ENCODE results near the gene PDE11A. TPM values are rescaled to one million over a fixed set of nuclear protein-coding genes. Genes with fewer than 3 reads are reported as not detected.

PDE11A gene
- total and polyA plus RNA-seq, 4 donors: 0.11 to 1.3 (median 0.25) TPM; not detected in 1

GRCh38 chr2:177666408-177666807 lies 406.2 kb downstream of the PDE11A start:
- H3K27me3 ChIP-seq (ENCODE audit: control insufficient read depth in 3 of 3, insufficient read depth in 3 of 3, low read length in 2 of 3): no peaks in the 10 kb centered on the region
- TF ChIP-seq, protein P1, sequence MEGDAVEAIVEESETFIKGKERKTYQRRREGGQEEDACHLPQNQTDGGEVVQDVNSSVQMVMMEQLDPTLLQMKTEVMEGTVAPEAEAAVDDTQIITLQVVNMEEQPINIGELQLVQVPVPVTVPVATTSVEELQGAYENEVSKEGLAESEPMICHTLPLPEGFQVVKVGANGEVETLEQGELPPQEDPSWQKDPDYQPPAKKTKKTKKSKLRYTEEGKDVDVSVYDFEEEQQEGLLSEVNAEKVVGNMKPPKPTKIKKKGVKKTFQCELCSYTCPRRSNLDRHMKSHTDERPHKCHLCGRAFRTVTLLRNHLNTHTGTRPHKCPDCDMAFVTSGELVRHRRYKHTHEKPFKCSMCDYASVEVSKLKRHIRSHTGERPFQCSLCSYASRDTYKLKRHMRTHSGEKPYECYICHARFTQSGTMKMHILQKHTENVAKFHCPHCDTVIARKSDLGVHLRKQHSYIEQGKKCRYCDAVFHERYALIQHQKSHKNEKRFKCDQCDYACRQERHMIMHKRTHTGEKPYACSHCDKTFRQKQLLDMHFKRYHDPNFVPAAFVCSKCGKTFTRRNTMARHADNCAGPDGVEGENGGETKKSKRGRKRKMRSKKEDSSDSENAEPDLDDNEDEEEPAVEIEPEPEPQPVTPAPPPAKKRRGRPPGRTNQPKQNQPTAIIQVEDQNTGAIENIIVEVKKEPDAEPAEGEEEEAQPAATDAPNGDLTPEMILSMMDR (IDR thresholded peaks at IDR 0.05; ENCODE audit: control extremely low read depth, extremely low read depth): no peak
- no peak for DNase-seq
- H3K4me3 ChIP-seq: no peak overlapping the region
- peaks cover 0 to 5% (median 0%) of the 10 kb centered on the region in 5 donors for H3K4me1 ChIP-seq (ENCODE audit: control insufficient read depth in 5 of 5, insufficient read depth in 5 of 5, low read length in 5 of 5)
- H3K9ac ChIP-seq (ENCODE audit: insufficient read depth in 1 of 2, low read length in 2 of 2): no peak overlapping the region
- H3K36me3 ChIP-seq (ENCODE audit: control insufficient read depth in 4 of 4, insufficient read depth in 4 of 4, low read length in 4 of 4): no peaks in the 10 kb centered on the region
- H3K9me3 ChIP-seq (ENCODE audit: control insufficient read depth in 4 of 4, insufficient read depth in 3 of 4, low read length in 3 of 4): no peaks in the 10 kb centered on the region
- no peak overlapping the region for H3K27ac ChIP-seq (ENCODE audit: low read depth in 1 of 2, low read length in 1 of 2)
- no peak for ATAC-seq (ENCODE audit: insufficient read depth, low FRiP score)

DNA sequence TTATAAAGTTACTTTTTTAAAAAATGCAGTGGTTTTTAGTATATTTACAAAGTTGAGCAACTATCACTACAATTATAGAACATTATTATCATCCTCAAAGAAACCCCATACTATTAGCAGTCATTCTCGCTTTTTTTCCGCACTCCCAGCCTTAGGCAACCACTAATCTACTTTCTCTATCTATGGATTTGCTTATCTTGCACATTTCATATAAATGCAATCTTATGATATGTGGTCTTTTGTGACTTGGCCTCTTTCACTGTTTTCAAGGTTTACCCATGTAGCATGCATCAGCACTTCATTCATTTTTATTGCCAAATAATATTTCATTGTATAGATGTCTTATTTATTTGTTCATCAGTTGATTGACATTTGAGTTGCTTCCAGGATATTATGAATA lies 406.6 kb downstream of the PDE11A start:
- DNase-seq: no peak
- no peak for ATAC-seq (ENCODE audit: insufficient read depth, low FRiP score)
- WGBS, 2 donors: 49 to 50% methylated on average over 2 of the region's 2 CpGs

GRCh38 chr2:177665328-177665727 lies 407.2 kb downstream of the PDE11A start:
- Histone ChIP-seq H3K27ac (ENCODE audit: low read depth in 1 of 2, low read length in 1 of 2) (no peak overlapping the region), H3K27me3 (ENCODE audit: control insufficient read depth in 3 of 3, insufficient read depth in 3 of 3, low read length in 2 of 3) (no peaks in the 10 kb centered on the region), H3K36me3 (ENCODE audit: control insufficient read depth in 4 of 4, insufficient read depth in 4 of 4, low read length in 4 of 4) (no peaks in the 10 kb centered on the region), H3K9ac (ENCODE audit: insufficient read depth in 1 of 2, low read length in 2 of 2) (no peak overlapping the region), H3K4me1 (ENCODE audit: control insufficient read depth in 5 of 5, insufficient read depth in 5 of 5, low read length in 5 of 5) (no peaks in the 10 kb centered on the region), H3K4me3 (no peak overlapping the region), H3K9me3 (ENCODE audit: control insufficient read depth in 4 of 4, insufficient read depth in 3 of 4, low read length in 3 of 4) (no peaks in the 10 kb centered on the region)
- ATAC-seq (ENCODE audit: insufficient read depth, low FRiP score) (no peak), DNase-seq (no peak)
- TF ChIP-seq, protein P1 (IDR thresholded peaks at IDR 0.05; ENCODE audit: control extremely low read depth, extremely low read depth): no peak
- 68 to 71% methylated on average over 4 of the region's 4 CpGs for WGBS, 2 donors

More for the DNA sequence above, 406.6 kb downstream of the PDE11A start:
- no peaks in the 10 kb centered on the region for H3K27me3 ChIP-seq (ENCODE audit: control insufficient read depth in 3 of 3, insufficient read depth in 3 of 3, low read length in 2 of 3)
- TF ChIP-seq, protein P1 (IDR thresholded peaks at IDR 0.05; ENCODE audit: control extremely low read depth, extremely low read depth): no peak
- no peak overlapping the region for H3K4me3 ChIP-seq
- no peaks in the 10 kb centered on the region for H3K36me3 ChIP-seq (ENCODE audit: control insufficient read depth in 4 of 4, insufficient read depth in 4 of 4, low read length in 4 of 4)
- H3K9me3 ChIP-seq (ENCODE audit: control insufficient read depth in 4 of 4, insufficient read depth in 3 of 4, low read length in 3 of 4): no peaks in the 10 kb centered on the region
- H3K9ac ChIP-seq (ENCODE audit: insufficient read depth in 1 of 2, low read length in 2 of 2): no peak overlapping the region
- peaks cover 0 to 2% (median 0%) of the 10 kb centered on the region in 5 donors for H3K4me1 ChIP-seq (ENCODE audit: control insufficient read depth in 5 of 5, insufficient read depth in 5 of 5, low read length in 5 of 5)
- H3K27ac ChIP-seq (ENCODE audit: low read depth in 1 of 2, low read length in 1 of 2): no peak overlapping the region

GRCh38 chr2:177662895-177663294 lies 409.7 kb downstream of the PDE11A start:
- DNase-seq (no peak), ATAC-seq (ENCODE audit: insufficient read depth, low FRiP score) (no peak)
- Histone ChIP-seq H3K4me1 (ENCODE audit: control insufficient read depth in 5 of 5, insufficient read depth in 5 of 5, low read length in 5 of 5) (no peaks in the 10 kb centered on the region), H3K27ac (ENCODE audit: low read depth in 1 of 2, low read length in 1 of 2) (no peak overlapping the region), H3K9me3 (ENCODE audit: control insufficient read depth in 4 of 4, insufficient read depth in 3 of 4, low read length in 3 of 4) (no peaks in the 10 kb centered on the region), H3K27me3 (ENCODE audit: control insufficient read depth in 3 of 3, insufficient read depth in 3 of 3, low read length in 2 of 3) (no peaks in the 10 kb centered on the region), H3K36me3 (ENCODE audit: control insufficient read depth in 4 of 4, insufficient read depth in 4 of 4, low read length in 4 of 4) (no peaks in the 10 kb centered on the region), H3K4me3 (no peak overlapping the region), H3K9ac (ENCODE audit: insufficient read depth in 1 of 2, low read length in 2 of 2) (no peak overlapping the region)
- 70 to 73% methylated on average over 4 of the region's 4 CpGs for WGBS, 2 donors
- TF ChIP-seq, protein P1 (IDR thresholded peaks at IDR 0.05; ENCODE audit: control extremely low read depth, extremely low read depth): no peak

All from lung (tissue), 12 donors.